Smooth muscle cell (in vitro differentiated cells): ENCODE results near the gene RPS6KA2. TPM values are rescaled to one million over a fixed set of nuclear protein-coding genes. Genes with fewer than 3 reads are reported as not detected.

Experiments used
- DNase-seq: peaks from one replicate; lab custom pipeline; 2025; ENCODE audit not compliant: unreplicated experiment; lab: John Stamatoyannopoulos, UW
- H2AFZ ChIP-seq: fragments of 200-600 bp; sonication (generic); 2 replicates; pipeline ENCODE4 v1.6.0; 2016; ENCODE audit warnings: antibody characterized with exemption, low read depth, mild to moderate bottlenecking
- H3F3A ChIP-seq: fragments of 200-600 bp; sonication (generic); 2 replicates; pipeline ENCODE4 v1.6.0; 2017; ENCODE audit warnings: antibody characterized with exemption, low read depth
- H3K27ac ChIP-seq: fragments of 200-600 bp; sonication (generic); 2 replicates; pipeline ENCODE4 v1.5.1; 2016; ENCODE audit warnings: low read depth, mild to moderate bottlenecking
- H3K27me3 ChIP-seq: fragments of 200-600 bp; sonication (generic); 2 replicates; pipeline ENCODE4 v1.6.1; 2016; ENCODE audit warnings: low read depth, mild to moderate bottlenecking
- H3K36me3 ChIP-seq: fragments of 200-600 bp; sonication (generic); 2 replicates; pipeline ENCODE4 v1.5.1; 2016; ENCODE audit warnings: low read depth
- H3K4me1 ChIP-seq: fragments of 200-600 bp; sonication (generic); 2 replicates; pipeline ENCODE4 v1.5.1; 2016; ENCODE audit warnings: low read depth
- H3K4me2 ChIP-seq: fragments of 200-600 bp; sonication (generic); 2 replicates; pipeline ENCODE4 v1.6.0; 2016; ENCODE audit warnings: mild to moderate bottlenecking
- H3K4me3 ChIP-seq: fragments of 200-600 bp; sonication (generic); 2 replicates; pipeline ENCODE4 v1.5.1; 2016; ENCODE audit warnings: mild to moderate bottlenecking
- H3K79me2 ChIP-seq: fragments of 200-600 bp; sonication (generic); 2 replicates; pipeline ENCODE4 v1.6.0; 2016; ENCODE audit warnings: low read depth, mild to moderate bottlenecking
- H3K9ac ChIP-seq: fragments of 200-600 bp; sonication (generic); 2 replicates; pipeline ENCODE4 v1.6.0; 2016; ENCODE audit warnings: low read depth
- H3K9me3 ChIP-seq: fragments of 200-600 bp; sonication (generic); replicated peaks from 2 replicates; pipeline ENCODE4 v1.5.1; 2016; ENCODE audit warnings: low read depth
- H4K20me1 ChIP-seq: fragments of 200-600 bp; sonication (generic); 2 replicates; pipeline ENCODE4 v1.6.0; 2016; ENCODE audit warnings: low read depth
- WGBS: methylation state at CpG from one replicate; pipeline ENCODE4 v1.1.7; 2016; ENCODE audit warnings: low lambda C conversion rate; 5-methylcytosine and 5-hydroxymethylcytosine counted together
- microRNA counts: library from miRNA; unstranded; fragments of <30 nt; microRNA quantifications from one replicate; lab custom pipeline; 2016
- microRNA-seq: library from miRNA; unstranded; fragments of <30 nt; microRNA quantifications from one replicate; pipeline ENCODE4, GENCODE V29; 2016; ENCODE audit warnings: borderline number of aligned reads
- polyA plus RNA-seq: library from polyadenylated mRNA; unstranded; fragments of >200 nt; fragmentation: Nextera tagmentation; extraction: Ambion mirVana; gene quantifications from 2 replicates; pipeline ENCODE4 v1.2.1, GENCODE V29; 2016
- small RNA-seq: library from RNA; depleted of rRNA; stranded (forward); fragments of <200 nt; gene quantifications from one replicate; pipeline ENCODE3, GENCODE V24; 2014
- total RNA-seq: library from RNA; depleted of rRNA; stranded (reverse); fragments of >200 nt; gene quantifications from 2 replicates; pipeline ENCODE4 v1.2.3, GENCODE V29; 2014
- TF ChIP-seq, protein P1 (sequence below): fragments of 200-600 bp; sonication (generic); IDR thresholded peaks from 2 replicates; pipeline ENCODE4 v1.5.1; 2017; ENCODE audit warnings: borderline replicate concordance, mild to moderate bottlenecking, antibody characterized with exemption; ENCODE audit not compliant: insufficient read depth, poor library complexity, severe bottlenecking

Gene RPS6KA2
- total and polyA plus RNA-seq, 2 experiments from 2014 or later = 7.8 to 10.4 TPM

- TF ChIP-seq, protein P1, sequence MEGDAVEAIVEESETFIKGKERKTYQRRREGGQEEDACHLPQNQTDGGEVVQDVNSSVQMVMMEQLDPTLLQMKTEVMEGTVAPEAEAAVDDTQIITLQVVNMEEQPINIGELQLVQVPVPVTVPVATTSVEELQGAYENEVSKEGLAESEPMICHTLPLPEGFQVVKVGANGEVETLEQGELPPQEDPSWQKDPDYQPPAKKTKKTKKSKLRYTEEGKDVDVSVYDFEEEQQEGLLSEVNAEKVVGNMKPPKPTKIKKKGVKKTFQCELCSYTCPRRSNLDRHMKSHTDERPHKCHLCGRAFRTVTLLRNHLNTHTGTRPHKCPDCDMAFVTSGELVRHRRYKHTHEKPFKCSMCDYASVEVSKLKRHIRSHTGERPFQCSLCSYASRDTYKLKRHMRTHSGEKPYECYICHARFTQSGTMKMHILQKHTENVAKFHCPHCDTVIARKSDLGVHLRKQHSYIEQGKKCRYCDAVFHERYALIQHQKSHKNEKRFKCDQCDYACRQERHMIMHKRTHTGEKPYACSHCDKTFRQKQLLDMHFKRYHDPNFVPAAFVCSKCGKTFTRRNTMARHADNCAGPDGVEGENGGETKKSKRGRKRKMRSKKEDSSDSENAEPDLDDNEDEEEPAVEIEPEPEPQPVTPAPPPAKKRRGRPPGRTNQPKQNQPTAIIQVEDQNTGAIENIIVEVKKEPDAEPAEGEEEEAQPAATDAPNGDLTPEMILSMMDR = no peak
- Histone ChIP-seq H3K79me2 (no peaks in the 10 kb centered on the region), H3K36me3 (peaks cover 6% of the 10 kb centered on the region), H3K4me3 (no peak overlapping the region), H3K9me3 (no peaks in the 10 kb centered on the region), H3K9ac (no peak overlapping the region), H3K27me3 (no peaks in the 10 kb centered on the region), H2AFZ (no peak overlapping the region), H3K27ac (no peak overlapping the region), H3K4me2 (no peak overlapping the region), H3K4me1 (peaks cover 13% of the 10 kb centered on the region), H3F3A (no peaks in the 10 kb centered on the region), H4K20me1 (no peaks in the 10 kb centered on the region)
- 91% methylated on average over 3 of the region's 3 CpGs for WGBS
- no peak for DNase-seq
These were observed 266.0 kb downstream of the RPS6KA2 start for GRCh38 chr6:166361077-166361429.

- WGBS = 75% methylated on average over 8 of the region's 8 CpGs
- H3K4me1 ChIP-seq = peaks cover 7% of the 10 kb centered on the region
- H3K36me3 ChIP-seq = peaks cover 6% of the 10 kb centered on the region
- H3K27me3 ChIP-seq = no peaks in the 10 kb centered on the region
- no peak overlapping the region for H3K27ac ChIP-seq
- no peak overlapping the region for H2AFZ ChIP-seq
- H3K79me2 ChIP-seq = no peaks in the 10 kb centered on the region
- H3K9ac ChIP-seq = no peak overlapping the region
- TF ChIP-seq, protein P1 = no peak
- H3F3A ChIP-seq = no peaks in the 10 kb centered on the region
- H3K4me2 ChIP-seq = no peak overlapping the region
- no peak for DNase-seq
- H3K4me3 ChIP-seq = no peak overlapping the region
- H4K20me1 ChIP-seq = no peaks in the 10 kb centered on the region
- no peaks in the 10 kb centered on the region for H3K9me3 ChIP-seq
These were observed 266.6 kb downstream of the RPS6KA2 start for GRCh38 chr6:166360243-166361076.

MicroRNAs within 50 kb of the gene (microRNA counts, 767-probe panel; counts per million panel counts)
- microRNA hsa-miR-1913 (lab: Ali Mortazavi, UCI) = 183 counts per million

Small RNA genes within 50 kb of the gene (microRNA-seq; reads per million reads assigned to microRNA genes)
- 1.8 reads per million for gene MIR1913

Small RNA genes within 50 kb of the gene (small RNA-seq; reads per million reads assigned to genes)
- gene MIR1913 = not detected

Other genes starting within 250 kb of the RPS6KA2 start
- 36.5 and 49.0 TPM in 2 replicates for gene MPC1, start 244.3 kb downstream of the RPS6KA2 start, total RNA-seq
- gene MPC1, start 244.3 kb downstream of the RPS6KA2 start, polyA plus RNA-seq = 52.3 and 57.4 TPM in 2 replicates
- 0.13 and 0.99 TPM in 2 replicates for gene RAMACL, start 40.6 kb downstream of the RPS6KA2 start, total RNA-seq
- gene RAMACL, start 40.6 kb downstream of the RPS6KA2 start, polyA plus RNA-seq = 0.14 and 0.89 TPM in 2 replicates